Measurements from ENCODE around the gene MACROD2.

DNA sequence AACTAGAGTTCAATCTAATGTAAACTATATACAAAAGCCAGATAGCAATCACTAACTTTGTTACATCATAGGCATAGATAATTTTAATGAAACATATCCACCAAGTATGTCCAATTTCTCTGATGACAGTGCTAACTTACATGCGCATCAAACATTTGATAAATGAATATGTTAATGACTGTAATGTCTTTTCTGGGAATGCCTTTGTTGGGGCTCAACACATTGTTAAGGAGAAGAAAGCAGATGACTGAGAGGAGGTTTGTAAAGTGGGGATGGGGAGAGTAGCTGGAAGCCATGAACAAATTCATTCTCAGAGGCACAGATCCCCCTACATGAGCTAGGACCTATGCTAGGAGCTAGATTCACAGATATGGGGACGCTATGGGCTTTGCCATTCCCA lies 1627.9 kb downstream of the MACROD2 start:
- no peak for TF ChIP-seq EP300 (IDR thresholded peaks at IDR 0.05; ENCODE audit: low read depth)
- no peak for TF ChIP-seq POLR2AphosphoS5 (IDR thresholded peaks at IDR 0.05)
- no peak for TF ChIP-seq CTCF (IDR thresholded peaks at IDR 0.05)
